Choroid plexus epithelial cell (primary cell): ENCODE data around the gene RTN4RL1.

Experiments used
- DNase-seq: peaks from one replicate; pipeline ENCODE4 v3.0.0-alpha.2; 2010; ENCODE audit warnings: low read depth
- H3K4me3 ChIP-seq: 2 replicates; pipeline ENCODE4 v1.5.1; 2011; ENCODE audit warnings: low read depth, mild to moderate bottlenecking, control low read depth, low read length, moderate library complexity
- TF ChIP-seq, protein P1 (sequence below): conservative IDR thresholded peaks from 2 replicates; pipeline ENCODE4 v1.5.1; 2011; ENCODE audit warnings: low read depth, mild to moderate bottlenecking, control low read depth, inconsistent platforms, low read length, moderate library complexity

Gene RTN4RL1

DNA sequence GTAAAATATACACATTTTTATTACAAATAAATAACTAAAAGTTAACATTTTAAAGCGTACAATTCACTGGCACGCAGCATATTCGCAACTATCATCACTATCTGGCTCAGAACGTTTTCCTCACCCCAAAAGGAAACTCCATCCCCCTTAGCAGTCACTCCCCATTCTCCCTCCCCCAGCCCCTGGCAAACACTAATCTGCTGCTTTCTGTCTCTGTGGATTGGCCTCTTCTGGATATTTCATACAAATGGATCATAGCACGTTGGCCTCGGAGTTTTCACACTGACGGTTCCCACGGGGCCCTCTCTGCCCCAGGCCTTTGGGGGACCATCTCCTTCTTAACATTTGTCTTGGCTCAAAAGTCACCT lies 64.6 kb downstream of the RTN4RL1 start:
- no peak for DNase-seq
- no peak overlapping the region for H3K4me3 ChIP-seq
- TF ChIP-seq, protein P1, sequence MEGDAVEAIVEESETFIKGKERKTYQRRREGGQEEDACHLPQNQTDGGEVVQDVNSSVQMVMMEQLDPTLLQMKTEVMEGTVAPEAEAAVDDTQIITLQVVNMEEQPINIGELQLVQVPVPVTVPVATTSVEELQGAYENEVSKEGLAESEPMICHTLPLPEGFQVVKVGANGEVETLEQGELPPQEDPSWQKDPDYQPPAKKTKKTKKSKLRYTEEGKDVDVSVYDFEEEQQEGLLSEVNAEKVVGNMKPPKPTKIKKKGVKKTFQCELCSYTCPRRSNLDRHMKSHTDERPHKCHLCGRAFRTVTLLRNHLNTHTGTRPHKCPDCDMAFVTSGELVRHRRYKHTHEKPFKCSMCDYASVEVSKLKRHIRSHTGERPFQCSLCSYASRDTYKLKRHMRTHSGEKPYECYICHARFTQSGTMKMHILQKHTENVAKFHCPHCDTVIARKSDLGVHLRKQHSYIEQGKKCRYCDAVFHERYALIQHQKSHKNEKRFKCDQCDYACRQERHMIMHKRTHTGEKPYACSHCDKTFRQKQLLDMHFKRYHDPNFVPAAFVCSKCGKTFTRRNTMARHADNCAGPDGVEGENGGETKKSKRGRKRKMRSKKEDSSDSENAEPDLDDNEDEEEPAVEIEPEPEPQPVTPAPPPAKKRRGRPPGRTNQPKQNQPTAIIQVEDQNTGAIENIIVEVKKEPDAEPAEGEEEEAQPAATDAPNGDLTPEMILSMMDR: no peak

DNA sequence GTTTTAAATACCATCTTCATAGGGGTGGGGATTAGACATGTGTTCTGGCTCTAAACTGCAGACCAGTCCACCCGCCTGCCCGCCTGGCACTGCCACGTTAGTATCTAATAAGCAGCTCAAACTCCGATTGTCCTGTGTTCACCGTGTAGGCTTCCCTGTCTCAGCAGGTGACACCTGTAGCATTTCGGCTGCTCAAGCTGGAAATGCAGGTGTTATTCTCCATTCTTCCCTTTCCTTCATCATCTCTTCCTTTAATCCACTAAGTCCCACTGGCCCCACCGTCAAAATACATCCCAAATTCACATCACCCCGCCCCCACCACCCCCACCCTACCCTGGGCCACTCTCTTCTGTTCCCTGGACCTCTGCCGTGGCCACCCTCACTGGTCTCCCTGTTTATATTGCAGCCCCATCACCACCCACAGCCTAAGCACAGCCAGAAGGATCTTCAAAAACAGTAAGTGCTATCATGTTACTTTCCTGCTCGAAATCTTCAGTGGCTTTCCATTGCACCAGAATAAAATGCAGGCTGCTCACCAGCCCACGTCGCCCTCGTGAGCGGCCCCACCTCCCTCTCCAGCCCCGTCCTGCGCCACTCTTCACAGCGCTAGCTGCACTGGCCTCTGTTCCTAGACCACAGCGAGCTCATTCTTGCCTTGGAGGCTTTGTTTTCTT lies 65.1 kb downstream of the RTN4RL1 start:
- H3K4me3 ChIP-seq: peak overlapping the region; percentile 17
- TF ChIP-seq, protein P1: no peak
- DNase-seq: peak; percentile 66

DNA sequence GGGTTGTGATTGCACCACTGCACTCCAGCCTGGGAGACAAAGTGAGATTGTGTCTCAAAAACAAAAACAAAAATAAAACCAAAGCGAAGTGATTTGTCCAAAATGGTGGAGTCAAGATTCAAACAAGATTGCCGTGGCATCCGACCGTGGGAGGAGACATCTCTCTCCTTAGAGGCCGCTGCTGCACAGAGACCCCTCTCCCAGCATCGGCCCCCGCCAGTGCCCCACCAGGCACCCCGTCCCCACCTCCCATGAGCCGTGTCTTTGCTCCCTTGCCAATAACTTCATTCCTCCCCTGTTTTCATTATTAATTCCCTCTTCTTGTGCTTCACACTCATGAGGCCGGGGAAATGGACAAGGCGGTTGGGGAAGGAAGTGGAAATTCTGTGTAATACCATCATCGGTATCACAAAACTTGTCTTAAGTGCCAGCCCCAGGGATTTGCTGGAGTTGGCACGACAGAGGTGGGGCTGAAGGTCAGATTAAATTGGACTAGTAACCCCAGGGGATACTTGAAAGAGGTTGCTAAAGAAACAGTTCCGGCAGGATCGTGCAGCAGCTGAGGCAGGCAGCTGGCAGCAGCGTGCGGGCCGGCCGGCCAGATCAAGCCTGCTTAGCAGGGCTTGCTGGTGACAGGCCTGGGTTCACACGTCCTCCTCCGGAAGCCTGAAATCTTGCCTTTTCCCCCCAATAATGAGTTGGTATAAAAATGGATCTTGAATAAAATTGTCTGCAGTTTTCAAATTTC lies 66.8 kb downstream of the RTN4RL1 start:
- no peak for DNase-seq
- H3K4me3 ChIP-seq: no peak overlapping the region
- TF ChIP-seq, protein P1: no peak

DNA sequence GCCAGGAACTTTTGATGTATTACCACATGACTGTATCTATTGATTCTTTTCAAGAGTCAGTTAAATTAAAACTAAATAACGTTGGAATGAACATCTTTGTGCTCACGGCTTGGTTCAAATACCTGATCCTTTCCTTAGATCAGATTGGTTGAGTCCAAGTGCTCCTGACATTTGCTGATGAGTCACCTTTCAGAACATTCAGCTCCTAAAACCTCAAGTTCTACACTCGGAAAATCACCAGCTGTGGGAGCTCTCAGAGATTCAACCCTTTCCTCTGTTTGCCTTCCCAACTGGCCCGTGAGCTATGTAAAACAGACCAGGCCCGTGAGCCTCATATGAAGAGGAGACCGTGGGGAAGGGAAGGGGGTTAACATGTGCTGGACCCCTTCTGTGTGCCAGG lies 68.1 kb downstream of the RTN4RL1 start:
- H3K4me3 ChIP-seq: no peak overlapping the region
- peak; percentile 61 for DNase-seq
- TF ChIP-seq, protein P1: no peak

DNA sequence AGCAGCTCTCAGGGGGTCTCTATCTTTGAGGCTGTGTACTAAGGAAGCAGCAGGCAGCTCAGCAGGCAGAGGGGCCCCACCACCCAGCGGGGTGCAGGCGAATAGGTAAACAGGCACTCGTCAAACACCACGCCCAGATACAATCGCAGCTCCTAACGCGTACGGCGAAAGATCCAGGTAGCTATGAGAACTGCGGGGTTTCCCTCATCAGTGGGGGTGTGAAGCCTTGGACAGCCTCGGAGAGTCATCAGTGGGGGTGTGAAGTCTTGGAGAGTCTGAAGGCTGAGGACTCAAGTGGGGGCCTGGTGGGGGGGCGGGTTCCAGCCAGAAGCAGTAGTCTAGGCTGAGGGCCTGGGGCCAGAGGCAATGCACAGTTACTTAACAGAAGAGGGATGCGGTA lies 69.0 kb downstream of the RTN4RL1 start:
- DNase-seq: no peak
- TF ChIP-seq, protein P1: no peak
- no peak overlapping the region for H3K4me3 ChIP-seq

DNA sequence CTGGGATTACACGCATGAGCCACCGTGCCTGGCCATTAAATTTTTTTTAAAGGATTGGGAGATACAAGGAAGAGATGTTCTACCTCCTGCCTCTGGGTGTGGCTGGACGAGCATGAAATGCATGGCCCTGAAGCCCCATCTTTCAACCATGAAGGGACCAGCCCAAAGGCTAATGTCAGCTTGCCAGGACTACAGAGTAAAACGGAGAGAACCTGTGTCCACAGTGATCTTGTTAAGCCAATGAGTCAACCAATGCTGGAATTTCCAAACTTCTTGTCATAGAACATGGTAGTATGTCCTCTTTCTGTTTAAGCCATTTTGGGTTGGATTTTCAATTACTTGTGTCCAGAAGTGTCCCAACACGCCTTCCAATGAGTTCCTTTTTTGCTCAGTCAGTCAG lies 71.3 kb downstream of the RTN4RL1 start:
- H3K4me3 ChIP-seq: no peak overlapping the region
- TF ChIP-seq, protein P1: no peak
- DNase-seq: no peak

DNA sequence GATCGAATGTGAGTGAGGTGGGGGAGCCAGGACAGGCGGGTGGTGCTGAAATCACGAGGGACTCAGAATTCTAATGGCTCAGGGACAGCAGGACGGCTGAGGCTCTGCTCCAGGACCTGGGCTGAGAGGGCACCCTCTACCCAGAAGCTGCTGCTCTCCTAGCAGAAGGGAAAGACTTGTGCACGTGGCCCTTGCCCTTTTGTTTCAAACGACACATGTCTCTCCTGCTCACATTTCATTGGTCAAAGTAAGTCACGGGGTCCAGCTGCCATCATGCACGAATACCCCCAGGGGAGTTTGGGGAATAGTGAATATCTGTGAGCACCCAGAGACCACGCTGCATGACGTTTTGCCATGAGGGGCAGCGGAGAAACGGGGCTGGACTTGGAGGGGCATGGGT lies 73.2 kb downstream of the RTN4RL1 start:
- no peak overlapping the region for H3K4me3 ChIP-seq
- TF ChIP-seq, protein P1: no peak
- DNase-seq: no peak
